GM12875 (cell line): ENCODE data around the gene GDPD1.

ENCODE experiments used
- H3K4me3 ChIP-seq: one replicate; pipeline ENCODE4 v1.5.1; 2011; ENCODE audit warnings: low read depth, low read length, control low read depth
- CTCF ChIP-seq: IDR thresholded peaks from 2 replicates; pipeline ENCODE4 v1.5.1; 2011; ENCODE audit warnings: low read depth, mild to moderate bottlenecking, control low read depth, inconsistent platforms, low read length, moderate library complexity, borderline replicate concordance; ENCODE audit not compliant: insufficient read depth

Gene GDPD1

GRCh38 chr17:59238906-59239305 is 18.6 kb downstream of the GDPD1 start:
- no peak overlapping the region for H3K4me3 ChIP-seq
- no peak for TF ChIP-seq CTCF

GRCh38 chr17:59244081-59244480 is 23.8 kb downstream of the GDPD1 start:
- no peak overlapping the region for H3K4me3 ChIP-seq
- TF ChIP-seq CTCF, result no peak

GRCh38 chr17:59254742-59255141 is 34.4 kb downstream of the GDPD1 start:
- H3K4me3 ChIP-seq, result no peak overlapping the region
- TF ChIP-seq CTCF, result no peak

GRCh38 chr17:59257101-59257500 is 36.8 kb downstream of the GDPD1 start:
- TF ChIP-seq CTCF, result no peak
- no peak overlapping the region for H3K4me3 ChIP-seq

DNA sequence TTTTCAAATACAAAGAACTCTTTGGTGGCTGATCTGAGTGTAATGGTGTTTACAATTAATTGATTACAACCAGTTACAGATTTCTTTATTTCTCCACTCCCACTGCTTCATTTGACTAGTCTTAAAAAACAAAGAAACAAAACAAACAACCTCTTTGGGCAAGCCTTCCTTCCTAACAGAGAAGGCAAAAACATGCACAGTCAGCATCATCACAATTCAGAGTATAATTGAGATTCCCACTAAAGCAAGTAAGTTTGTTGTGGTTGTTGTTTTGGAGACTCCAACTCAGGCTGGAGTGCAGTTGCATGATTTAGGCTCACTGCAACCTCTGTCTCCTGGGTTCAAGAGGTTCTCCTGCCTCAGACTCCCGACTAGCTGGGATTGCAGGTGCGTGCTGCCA is 40.4 kb downstream of the GDPD1 start:
- no peak overlapping the region for H3K4me3 ChIP-seq
- no peak for TF ChIP-seq CTCF

DNA sequence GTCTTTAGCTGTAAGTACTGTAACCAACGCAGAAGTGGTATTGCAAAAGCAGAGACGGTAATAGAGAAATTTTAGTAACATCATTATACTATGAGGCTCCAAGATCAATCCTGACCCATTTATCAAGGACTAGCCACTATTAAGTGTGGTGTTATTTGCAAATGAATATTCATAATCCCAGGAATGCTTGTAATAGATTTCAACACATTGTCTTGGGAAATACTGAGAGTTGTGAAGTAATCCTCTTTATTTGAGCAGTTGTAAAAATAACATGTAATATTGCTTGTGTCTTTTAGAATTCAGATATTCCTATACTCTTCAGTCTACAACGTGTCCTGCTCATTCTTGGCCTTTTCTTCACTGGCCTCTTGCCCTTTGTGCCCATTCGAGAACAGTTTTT is 46.4 kb downstream of the GDPD1 start:
- no peak for TF ChIP-seq CTCF
- no peak overlapping the region for H3K4me3 ChIP-seq

DNA sequence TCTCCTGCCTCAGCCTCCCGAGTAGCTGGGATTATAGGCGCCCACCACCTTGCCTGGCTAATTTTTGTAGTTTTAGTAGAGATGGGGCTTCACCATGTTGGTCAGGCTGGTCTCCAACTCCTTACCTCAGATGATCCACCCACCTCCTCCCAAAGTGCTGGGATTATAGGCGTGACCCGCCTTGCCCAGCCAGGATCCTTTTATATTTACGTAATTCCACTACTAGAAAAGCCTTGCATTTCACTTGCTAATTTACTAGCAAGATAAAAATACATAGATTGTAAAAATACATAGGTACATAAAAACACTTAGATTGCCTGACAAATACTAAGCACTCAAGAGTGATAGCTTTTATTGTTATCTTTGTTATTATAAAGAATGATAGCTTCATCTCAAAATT is 47.5 kb downstream of the GDPD1 start:
- H3K4me3 ChIP-seq, result no peak overlapping the region
- TF ChIP-seq CTCF, result no peak
